Stimulated activated CD4-positive, alpha-beta T cell treated with anti-CD3 and anti-CD28 coated beads, Interleukin-12 subunit alpha, Interleukin-12 subunit beta, amount 100 ng/mL, for 4 hours (primary cell): ENCODE results near the gene TFDP2.
"Not testable (repeated sequence)": the region's sequence is repeated elsewhere in the genome, so short reads cannot be mapped to it uniquely, and the experiment has no call there.

Source experiments
- DNase-seq: peaks from one replicate; pipeline ENCODE4 v3.0.0-alpha.2; 2020

TFDP2 gene

GRCh38 chr3:142148792-142149672 is at the start of gene TFDP2:
TFDP2 (minus strand) TSS chr3:142149544; CDS start chr3:142101749, 47,795 bp downstream.
- DNase-seq = peak; percentile 79

- no peak for DNase-seq
Observed at GRCh38 chr3:142188846-142189245, 39.5 kb upstream of the TFDP2 start.

GRCh38 chr3:142180761-142181362 is 31.5 kb upstream of the TFDP2 start:
- DNase-seq = no peak

- no peak for DNase-seq
Observed at GRCh38 chr3:142175478-142175877, 26.1 kb upstream of the TFDP2 start.

GRCh38 chr3:142174559-142174958 is 25.2 kb upstream of the TFDP2 start:
- DNase-seq = no peak

- DNase-seq = no peak
Observed at GRCh38 chr3:142168514-142168913, 19.2 kb upstream of the TFDP2 start.

GRCh38 chr3:142165194-142165593 is 15.8 kb upstream of the TFDP2 start:
- DNase-seq = no peak

- no peak for DNase-seq
Observed at GRCh38 chr3:142159083-142159740, 9.9 kb upstream of the TFDP2 start.

GRCh38 chr3:142154186-142154585 is 4.8 kb upstream of the TFDP2 start:
- no peak for DNase-seq

- no peak for DNase-seq
Observed at GRCh38 chr3:142152384-142152783, 3.0 kb upstream of the TFDP2 start.

- no peak for DNase-seq
Observed at GRCh38 chr3:142151828-142152227, 2.5 kb upstream of the TFDP2 start.

- no peak for DNase-seq
Observed at GRCh38 chr3:142151240-142151639, 1.9 kb upstream of the TFDP2 start.

- no peak for DNase-seq
Observed at GRCh38 chr3:142150271-142150670, 927 bp upstream of the TFDP2 start.

GRCh38 chr3:142149673-142149992 is 289 bp upstream of the TFDP2 start:
- DNase-seq = no peak

- no peak for DNase-seq
Observed at GRCh38 chr3:142148044-142148791, 1.1 kb downstream of the TFDP2 start.

- not testable (repeated sequence) for DNase-seq
Observed at GRCh38 chr3:142144587-142144986, 4.8 kb downstream of the TFDP2 start.

- not testable (repeated sequence) for DNase-seq
Observed at GRCh38 chr3:142140608-142141285, 8.6 kb downstream of the TFDP2 start.

GRCh38 chr3:142137089-142137488 is 12.3 kb downstream of the TFDP2 start:
- DNase-seq = not testable (repeated sequence)

GRCh38 chr3:142134799-142135325 is 14.5 kb downstream of the TFDP2 start:
- no peak for DNase-seq

GRCh38 chr3:142129516-142130171 is 19.7 kb downstream of the TFDP2 start:
- DNase-seq = no peak

- DNase-seq = no peak
Observed at GRCh38 chr3:142127941-142128658, 21.2 kb downstream of the TFDP2 start.
